ENCODE results near the gene CPTP.

DNA sequence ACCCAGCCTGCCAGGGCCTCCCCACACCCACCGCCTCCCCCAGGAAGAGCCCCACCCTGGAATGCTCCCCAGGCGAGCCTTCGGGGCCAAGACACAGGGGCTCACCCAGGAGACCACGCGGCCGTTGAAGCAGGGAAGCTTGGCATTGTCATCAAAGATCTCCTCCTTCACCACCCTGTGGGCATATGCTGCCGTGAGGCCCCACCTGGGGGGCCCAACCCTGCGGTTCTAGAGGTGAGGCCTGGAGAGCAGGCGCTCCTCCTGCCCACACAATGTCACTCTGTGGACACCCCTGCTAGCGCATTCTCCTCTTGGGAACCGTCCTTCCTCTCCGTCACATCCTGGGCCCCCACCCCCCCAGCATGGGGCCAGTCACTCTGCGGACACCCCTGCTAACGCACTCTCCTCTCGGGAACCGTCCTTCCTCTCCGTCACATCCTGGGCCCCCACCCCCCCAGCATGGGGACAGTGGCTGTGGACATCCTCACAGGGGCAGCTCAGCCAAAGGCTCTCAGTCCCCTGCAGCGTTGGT lies 18.0 kb downstream of the CPTP start:
- TF ChIP-seq CTCF (IDR thresholded peaks at IDR 0.05) (no peak), POLR2A (IDR thresholded peaks at IDR 0.05) (no peak)

All from heart left ventricle (tissue), 13 donors.